ENCODE results near the gene CHCHD10.

Gene CHCHD10

GRCh38 chr22:23772649-23773473 is 5.1 kb upstream of the CHCHD10 start, which contains the start of gene MMP11:
TSS of gene MMP11 (plus strand) at chr22:23772849. CDS start at chr22:23772871, 22 bp downstream.
- DNase-seq (ENCODE audit: low read depth), result no peak

- DNase-seq (ENCODE audit: low read depth), result no peak
Observed at GRCh38 chr22:23772315-23772648, 4.5 kb upstream of the CHCHD10 start.

GRCh38 chr22:23769321-23769965 is 1.7 kb upstream of the CHCHD10 start:
- DNase-seq (ENCODE audit: low read depth), result no peak

- no peak for DNase-seq (ENCODE audit: low read depth)
Observed at GRCh38 chr22:23767303-23767672, 484 bp downstream of the CHCHD10 start.

GRCh38 chr22:23764899-23765881 is 2.6 kb downstream of the CHCHD10 start:
- no peak for DNase-seq (ENCODE audit: low read depth)

- DNase-seq (ENCODE audit: low read depth), result no peak
Observed at GRCh38 chr22:23763954-23764353, 3.8 kb downstream of the CHCHD10 start.

- no peak for DNase-seq (ENCODE audit: low read depth)
Observed at GRCh38 chr22:23763579-23763945, 4.2 kb downstream of the CHCHD10 start.

GRCh38 chr22:23762842-23763578 is 4.8 kb downstream of the CHCHD10 start, which contains the start of gene C22orf15:
TSS of gene C22orf15 (plus strand) at chr22:23762990. CDS start at chr22:23763307, 317 bp downstream.
- DNase-seq (ENCODE audit: low read depth), result no peak

GRCh38 chr22:23760056-23760455 is 7.7 kb downstream of the CHCHD10 start:
- no peak for DNase-seq (ENCODE audit: low read depth)

GRCh38 chr22:23759566-23759965 is 8.2 kb downstream of the CHCHD10 start:
- no peak for DNase-seq (ENCODE audit: low read depth)

GRCh38 chr22:23756891-23757290 is 10.9 kb downstream of the CHCHD10 start:
- no peak for DNase-seq (ENCODE audit: low read depth)

GRCh38 chr22:23755711-23756110 is 12.1 kb downstream of the CHCHD10 start:
- DNase-seq (ENCODE audit: low read depth), result no peak

- DNase-seq (ENCODE audit: low read depth), result no peak
Observed at GRCh38 chr22:23754980-23755636, 12.7 kb downstream of the CHCHD10 start.

- no peak for DNase-seq (ENCODE audit: low read depth)
Observed at GRCh38 chr22:23754220-23754919, 13.4 kb downstream of the CHCHD10 start, which contains the start of gene VPREB3. TSS of gene VPREB3 (minus strand) at chr22:23754425. CDS start at chr22:23754363, 62 bp downstream.

- no peak for DNase-seq (ENCODE audit: low read depth)
Observed at GRCh38 chr22:23753385-23753784, 14.4 kb downstream of the CHCHD10 start.

- no peak for DNase-seq (ENCODE audit: low read depth)
Observed at GRCh38 chr22:23752750-23753149, 15.0 kb downstream of the CHCHD10 start.

- DNase-seq (ENCODE audit: low read depth), result no peak
Observed at GRCh38 chr22:23752090-23752691, 15.6 kb downstream of the CHCHD10 start.

GRCh38 chr22:23751441-23751996 is 16.3 kb downstream of the CHCHD10 start:
- no peak for DNase-seq (ENCODE audit: low read depth)

- no peak for DNase-seq (ENCODE audit: low read depth)
Observed at GRCh38 chr22:23750714-23751440, 16.9 kb downstream of the CHCHD10 start, which contains the start of gene ZNF70. TSS of gene ZNF70 (minus strand) at chr22:23751112. CDS start at chr22:23745140, 5,972 bp downstream.

All from HS-5 (cell line).